Measurements from ENCODE around the gene RGSL1. TPM values are rescaled to one million over a fixed set of nuclear protein-coding genes. Genes with fewer than 3 reads are reported as not detected.

Gene RGSL1
- total RNA-seq, 2 donors from 2014 or later: not detected

- Mint-ChIP-seq H3K9me3 (peaks cover 11% of the 10 kb centered on the region), H3K36me3 (ENCODE audit: low read depth) (no peaks in the 10 kb centered on the region), H3K4me1 (no peaks in the 10 kb centered on the region), H3K27me3 (ENCODE audit: insufficient read depth) (no peaks in the 10 kb centered on the region), H3K4me3 (no peak overlapping the region), H3K27ac (no peak overlapping the region)
- no peak for DNase-seq
- no peaks in the 10 kb centered on the region for H3K27me3 ChIP-seq (ENCODE audit: control insufficient read depth, insufficient read depth, low read length, poor library complexity, severe bottlenecking)
- no peaks in the 10 kb centered on the region for H3K36me3 ChIP-seq (ENCODE audit: control insufficient read depth, insufficient read depth, low read length)
- no peak overlapping the region for H3K4me3 ChIP-seq (ENCODE audit: low read length)
- no peaks in the 10 kb centered on the region for H3K4me1 ChIP-seq (ENCODE audit: control insufficient read depth, insufficient read depth, low read length)
- WGBS, 2 experiments (ENCODE audit: insufficient coverage in 1 of 2, insufficient read length in 1 of 2): 88 to 92% methylated on average over 2 to 3 of the region's 3 CpGs
- peaks cover 4% of the 10 kb centered on the region for H3K9me3 ChIP-seq (ENCODE audit: control insufficient read depth, low read length)
- H3K9ac ChIP-seq (ENCODE audit: extremely low read depth, low read length, poor library complexity, severe bottlenecking): no peak overlapping the region
- no peak overlapping the region for H3K27ac ChIP-seq (ENCODE audit: low read depth, low read length)
- TF ChIP-seq CTCF (conservative IDR thresholded peaks at IDR 0.05): no peak
Measured at GRCh38 chr1:182568647-182569284, 118.8 kb downstream of the RGSL1 start.

- DNase-seq: no peak
- no peaks in the 10 kb centered on the region for H3K4me1 ChIP-seq (ENCODE audit: control insufficient read depth, insufficient read depth, low read length)
- Mint-ChIP-seq H3K4me1 (no peaks in the 10 kb centered on the region), H3K9me3 (peaks cover 11% of the 10 kb centered on the region), H3K27ac (no peak overlapping the region), H3K36me3 (ENCODE audit: low read depth) (no peaks in the 10 kb centered on the region), H3K4me3 (no peak overlapping the region), H3K27me3 (ENCODE audit: insufficient read depth) (no peaks in the 10 kb centered on the region)
- H3K9ac ChIP-seq (ENCODE audit: extremely low read depth, low read length, poor library complexity, severe bottlenecking): no peak overlapping the region
- TF ChIP-seq CTCF (conservative IDR thresholded peaks at IDR 0.05): no peak
- no peak overlapping the region for H3K27ac ChIP-seq (ENCODE audit: low read depth, low read length)
- H3K36me3 ChIP-seq (ENCODE audit: control insufficient read depth, insufficient read depth, low read length): no peaks in the 10 kb centered on the region
- peaks cover 4% of the 10 kb centered on the region for H3K9me3 ChIP-seq (ENCODE audit: control insufficient read depth, low read length)
- no peak overlapping the region for H3K4me3 ChIP-seq (ENCODE audit: low read length)
- no peaks in the 10 kb centered on the region for H3K27me3 ChIP-seq (ENCODE audit: control insufficient read depth, insufficient read depth, low read length, poor library complexity, severe bottlenecking)
- 91 to 94% methylated on average over 4 to 6 of the region's 6 CpGs for WGBS, 2 experiments (ENCODE audit: insufficient coverage in 1 of 2, insufficient read length in 1 of 2)
Measured at GRCh38 chr1:182569939-182570610, 120.1 kb downstream of the RGSL1 start.

- Mint-ChIP-seq H3K9me3 (peaks cover 11% of the 10 kb centered on the region), H3K4me3 (no peak overlapping the region), H3K36me3 (ENCODE audit: low read depth) (no peaks in the 10 kb centered on the region), H3K27me3 (ENCODE audit: insufficient read depth) (no peaks in the 10 kb centered on the region), H3K4me1 (no peaks in the 10 kb centered on the region), H3K27ac (no peak overlapping the region)
- DNase-seq: no peak
- no peak overlapping the region for H3K27ac ChIP-seq (ENCODE audit: low read depth, low read length)
- WGBS, 2 experiments (ENCODE audit: insufficient coverage in 1 of 2, insufficient read length in 1 of 2): 79 to 100% methylated on average over 1 to 2 of the region's 2 CpGs
- H3K27me3 ChIP-seq (ENCODE audit: control insufficient read depth, insufficient read depth, low read length, poor library complexity, severe bottlenecking): no peaks in the 10 kb centered on the region
- no peaks in the 10 kb centered on the region for H3K4me1 ChIP-seq (ENCODE audit: control insufficient read depth, insufficient read depth, low read length)
- H3K36me3 ChIP-seq (ENCODE audit: control insufficient read depth, insufficient read depth, low read length): no peaks in the 10 kb centered on the region
- peaks cover 4% of the 10 kb centered on the region for H3K9me3 ChIP-seq (ENCODE audit: control insufficient read depth, low read length)
- no peak overlapping the region for H3K4me3 ChIP-seq (ENCODE audit: low read length)
- no peak overlapping the region for H3K9ac ChIP-seq (ENCODE audit: extremely low read depth, low read length, poor library complexity, severe bottlenecking)
- TF ChIP-seq CTCF (conservative IDR thresholded peaks at IDR 0.05): no peak
Measured at GRCh38 chr1:182570611-182570970, 120.6 kb downstream of the RGSL1 start.
